Thyroid gland (tissue), 4 donors: ENCODE data around the gene ALDH3A2. TPM values are rescaled to one million over a fixed set of nuclear protein-coding genes. Genes with fewer than 3 reads are reported as not detected.
"Not testable (repeated sequence)": the region's sequence is repeated elsewhere in the genome, so short reads cannot be mapped to it uniquely, and the experiment has no call there.

Experiments
- DNase-seq, 2 donors: peaks; one replicate each; pipeline ENCODE4 v3.0.0-alpha.2; 2019
- H3K27ac ChIP-seq, 3 donors: fragments of 200-600 bp; sonication (generic); 1 replicate in 2 of 3; 2 replicates in 1 of 3; pipeline ENCODE4 v1.5.1; 2016 to 2019; ENCODE audit warnings: mild to moderate bottlenecking in 1 of 3, moderate library complexity in 1 of 3
- H3K27me3 ChIP-seq: fragments of 200-600 bp; sonication (generic); one replicate; pipeline ENCODE4 v1.5.1; 2019
- H3K36me3 ChIP-seq, 2 donors: fragments of 200-600 bp; sonication (generic); one replicate each; pipeline ENCODE4 v1.5.1; 2016 to 2019
- H3K4me1 ChIP-seq, 2 donors: fragments of 200-600 bp; sonication (generic); one replicate each; pipeline ENCODE4 v1.5.1; 2017 to 2019
- H3K4me3 ChIP-seq, 3 donors: fragments of 200-600 bp; sonication (generic); replicated peaks in 1 of 3; 1 replicate in 2 of 3; 2 replicates in 1 of 3; pipeline ENCODE4 v1.5.1; 2016; ENCODE audit warnings: mild to moderate bottlenecking in 1 of 3
- H3K9me3 ChIP-seq: fragments of 200-600 bp; sonication (generic); one replicate; pipeline ENCODE4 v1.5.1; 2017
- POLR2A ChIP-seq, 2 donors: fragments of 450-650 bp; IDR thresholded peaks; one replicate each; pipeline ENCODE4 v1.6.1; 2017; ENCODE audit warnings: antibody characterized with exemption in 2 of 2, mild to moderate bottlenecking in 2 of 2, moderate library complexity in 1 of 2
- WGBS, 2 donors: methylation state at CpG; one replicate each; pipeline ENCODE4 v1.1.5; 2017; 5-methylcytosine and 5-hydroxymethylcytosine counted together
- intact Hi-C: fragments of 100-400 bp; cut with DNase I; formaldehyde crosslinking; loops from one replicate; pipeline ENCODE4 v1.15.1; 2023
- total RNA-seq, 4 donors: library from RNA; depleted of rRNA; stranded (reverse); fragments of >200 nt; gene quantifications; one replicate each; pipeline ENCODE4 v1.2.3, GENCODE V29; 2016
- TF ChIP-seq, protein P1 (sequence below), 6 experiments: fragments of 200-600 bp in 3 of 6; fragments of 450-650 bp in 3 of 6; sonication (generic) in 3 of 6; IDR thresholded peaks; one replicate each; pipeline ENCODE4 v1.5.1; 2016 to 2019; ENCODE audit warnings: antibody characterized with exemption in 6 of 6, mild to moderate bottlenecking in 2 of 6, inconsistent platforms in 1 of 6, moderate library complexity in 1 of 6

The ALDH3A2 gene
- total RNA-seq, 4 donors from 2014 or later, result 198 to 566 (median 366) TPM

DNA sequence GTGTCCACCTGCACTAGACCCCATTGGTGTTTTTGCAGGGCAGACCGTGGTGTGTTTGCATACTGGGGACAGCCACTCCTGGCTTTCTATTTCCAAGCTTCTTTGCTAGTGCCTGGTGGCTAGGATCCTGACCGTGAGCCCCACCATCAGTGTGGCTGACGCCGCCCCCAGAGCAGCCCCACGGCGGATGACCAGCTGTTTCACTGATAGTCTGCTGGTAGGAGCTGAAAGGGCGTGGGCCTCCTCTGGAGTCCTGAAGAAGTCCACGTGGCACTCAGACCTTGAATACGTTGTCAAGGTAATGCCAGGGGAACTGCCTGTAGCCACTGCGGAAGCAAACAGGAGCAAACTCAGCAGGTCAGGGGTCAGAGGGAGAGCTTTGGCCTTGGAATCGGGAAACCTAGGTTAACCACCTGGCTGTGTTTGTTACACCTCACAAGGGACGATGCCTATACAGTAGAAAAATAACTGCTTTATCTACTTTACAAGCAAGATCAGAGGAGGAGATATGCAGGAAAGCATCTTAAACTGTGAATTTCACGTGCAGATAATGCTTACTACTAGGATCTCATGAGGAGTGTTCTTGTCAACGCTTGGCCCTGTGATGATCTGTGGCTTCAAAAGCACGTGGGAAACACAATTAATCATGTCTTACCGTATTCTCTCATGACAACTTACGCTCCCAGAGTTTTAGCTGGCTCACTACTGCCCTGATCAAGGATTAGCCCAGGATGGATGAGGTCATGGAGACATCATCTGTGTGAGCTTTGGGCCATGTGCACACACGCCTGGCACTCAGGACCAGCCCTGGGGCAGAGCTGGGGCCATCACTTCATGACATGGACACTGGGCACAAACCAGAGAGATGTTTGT, 30.3 kb downstream of the ALDH3A2 start:
- no peak overlapping the region for H3K4me3 ChIP-seq
- peaks cover 0 to 12% of the 10 kb centered on the region in 2 donors for H3K4me1 ChIP-seq

DNA sequence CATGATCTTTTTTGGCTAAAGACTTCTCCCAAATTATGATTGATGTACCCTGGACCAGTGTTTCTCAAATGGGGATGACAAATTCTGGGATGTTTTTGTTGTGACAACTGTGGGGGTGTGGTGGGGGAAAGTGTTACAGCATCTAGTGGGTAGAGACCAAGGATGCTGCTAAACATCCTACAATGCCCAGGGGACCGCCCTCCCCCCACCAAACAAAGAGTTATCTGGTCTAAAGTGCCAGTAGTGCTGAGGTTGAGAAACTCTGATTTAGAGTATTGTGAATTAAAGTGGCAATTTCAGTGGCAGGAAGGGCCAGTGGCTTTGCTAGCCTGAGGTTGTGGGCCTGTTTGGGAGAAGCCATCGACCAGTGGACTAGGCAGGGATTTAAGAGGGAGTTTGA, 34.6 kb downstream of the ALDH3A2 start:
- no peak overlapping the region for H3K27ac ChIP-seq
- no peaks in the 10 kb centered on the region for H3K36me3 ChIP-seq
- H3K4me3 ChIP-seq, result no peak overlapping the region
- H3K4me1 ChIP-seq, result no peaks in the 10 kb centered on the region
- intact Hi-C loops, result no loop called here
- H3K27me3 ChIP-seq, result no peaks in the 10 kb centered on the region
- 69 to 92% methylated on average over 2 of the region's 2 CpGs for WGBS, 2 donors
- no peaks in the 10 kb centered on the region for H3K9me3 ChIP-seq
- no peak for DNase-seq
- TF ChIP-seq POLR2A (IDR thresholded peaks at IDR 0.05), result no peak

More for the DNA sequence above, 30.3 kb downstream of the ALDH3A2 start:
- Histone ChIP-seq H3K27me3 (no peaks in the 10 kb centered on the region), H3K9me3 (no peaks in the 10 kb centered on the region), H3K27ac (no peak overlapping the region), H3K36me3 (peaks cover 6 to 11% of the 10 kb centered on the region in 2 donors)
- no peak for TF ChIP-seq POLR2A (IDR thresholded peaks at IDR 0.05)
- TF ChIP-seq, protein P1, sequence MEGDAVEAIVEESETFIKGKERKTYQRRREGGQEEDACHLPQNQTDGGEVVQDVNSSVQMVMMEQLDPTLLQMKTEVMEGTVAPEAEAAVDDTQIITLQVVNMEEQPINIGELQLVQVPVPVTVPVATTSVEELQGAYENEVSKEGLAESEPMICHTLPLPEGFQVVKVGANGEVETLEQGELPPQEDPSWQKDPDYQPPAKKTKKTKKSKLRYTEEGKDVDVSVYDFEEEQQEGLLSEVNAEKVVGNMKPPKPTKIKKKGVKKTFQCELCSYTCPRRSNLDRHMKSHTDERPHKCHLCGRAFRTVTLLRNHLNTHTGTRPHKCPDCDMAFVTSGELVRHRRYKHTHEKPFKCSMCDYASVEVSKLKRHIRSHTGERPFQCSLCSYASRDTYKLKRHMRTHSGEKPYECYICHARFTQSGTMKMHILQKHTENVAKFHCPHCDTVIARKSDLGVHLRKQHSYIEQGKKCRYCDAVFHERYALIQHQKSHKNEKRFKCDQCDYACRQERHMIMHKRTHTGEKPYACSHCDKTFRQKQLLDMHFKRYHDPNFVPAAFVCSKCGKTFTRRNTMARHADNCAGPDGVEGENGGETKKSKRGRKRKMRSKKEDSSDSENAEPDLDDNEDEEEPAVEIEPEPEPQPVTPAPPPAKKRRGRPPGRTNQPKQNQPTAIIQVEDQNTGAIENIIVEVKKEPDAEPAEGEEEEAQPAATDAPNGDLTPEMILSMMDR (IDR thresholded peaks at IDR 0.05), result no peak
- no peak for DNase-seq
- 97% methylated on average over 15 to 18 of the region's 18 CpGs for WGBS, 2 donors
- intact Hi-C loops, result no loop called here

DNA sequence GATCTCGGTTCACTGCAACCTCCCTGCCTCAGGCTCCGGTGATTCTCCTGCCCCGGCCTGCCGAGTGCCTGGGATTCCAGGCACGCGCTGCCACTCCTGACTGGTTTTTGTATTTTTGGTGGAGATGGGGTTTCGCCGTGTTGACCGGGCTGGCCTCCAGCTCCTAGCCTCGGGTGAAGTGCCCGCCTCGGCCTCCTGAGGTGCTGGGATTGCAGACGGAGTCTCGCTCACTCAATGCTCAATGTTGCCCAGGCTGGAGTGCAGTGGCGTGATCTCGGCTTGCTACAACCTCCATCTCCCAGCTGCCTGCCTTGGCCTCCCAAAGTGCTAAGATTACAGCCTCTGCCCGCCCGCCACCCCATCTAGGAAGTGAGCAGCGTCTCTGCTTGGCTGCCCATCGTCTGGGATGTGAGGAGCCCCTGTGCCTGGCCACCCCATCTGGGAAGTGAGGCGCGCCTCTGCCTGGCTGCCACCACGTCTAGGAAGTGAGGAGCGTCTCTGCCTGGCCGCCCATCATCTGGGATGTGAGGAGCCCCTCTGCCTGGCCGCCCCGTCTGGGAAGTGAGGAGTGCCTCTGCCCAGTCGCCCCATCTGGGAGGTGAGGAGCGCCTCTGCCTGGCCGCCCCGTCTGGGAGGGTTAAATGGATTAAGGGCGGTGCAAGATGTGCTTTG, 36.5 kb downstream of the ALDH3A2 start:
- intact Hi-C loops, H3K9me3 ChIP-seq, DNase-seq, H3K27me3 ChIP-seq, H3K4me1 ChIP-seq, H3K36me3 ChIP-seq, H3K27ac ChIP-seq, H3K4me3 ChIP-seq: not testable (repeated sequence)
- WGBS, 2 donors, result 93 to 97% methylated on average over 22 to 25 of the region's 32 CpGs

GRCh38 chr17:19686400-19687090, 38.0 kb downstream of the ALDH3A2 start:
- intact Hi-C loops, result no loop called here
- TF ChIP-seq, protein P1 (IDR thresholded peaks at IDR 0.05), result no peak
- no peak for TF ChIP-seq POLR2A (IDR thresholded peaks at IDR 0.05)
- no peak for DNase-seq
- Histone ChIP-seq H3K4me1 (no peaks in the 10 kb centered on the region), H3K9me3 (no peaks in the 10 kb centered on the region), H3K27ac (no peak overlapping the region), H3K27me3 (no peaks in the 10 kb centered on the region), H3K4me3 (no peak overlapping the region), H3K36me3 (no peaks in the 10 kb centered on the region)
- WGBS, 2 donors, result 96 to 99% methylated on average over 2 of the region's 2 CpGs

GRCh38 chr17:19702217-19702641, 53.7 kb downstream of the ALDH3A2 start:
- peaks cover 21 to 31% of the 10 kb centered on the region in 2 donors for H3K4me1 ChIP-seq
- H3K36me3 ChIP-seq, result no peaks in the 10 kb centered on the region
- no peaks in the 10 kb centered on the region for H3K27me3 ChIP-seq
- TF ChIP-seq, protein P1 (IDR thresholded peaks at IDR 0.05), result no peak
- no peak for TF ChIP-seq POLR2A (IDR thresholded peaks at IDR 0.05)
- WGBS, 2 donors, result 72 to 80% methylated on average over 4 of the region's 4 CpGs
- H3K4me3 ChIP-seq, result no peak overlapping the region
- no peaks in the 10 kb centered on the region for H3K9me3 ChIP-seq
- DNase-seq, result no peak
- H3K27ac ChIP-seq, result peak overlapping the region; percentile 88 to 97 (median 93)
- intact Hi-C loops, result no loop called here
